Measurements from ENCODE around the gene TNFAIP2.
"Not testable (repeated sequence)": the region's sequence is repeated elsewhere in the genome, so short reads cannot be mapped to it uniquely, and the experiment has no call there.

Gene TNFAIP2

GRCh38 chr14:103155826-103156394 lies 32.6 kb downstream of the TNFAIP2 start:
- no peak for DNase-seq (ENCODE audit: low read depth in 2 of 2)

GRCh38 chr14:103156651-103157378 lies 33.6 kb downstream of the TNFAIP2 start:
- no peak for DNase-seq (ENCODE audit: low read depth in 2 of 2)

- DNase-seq (ENCODE audit: low read depth in 2 of 2), result no peak
These were observed 34.7 kb downstream of the TNFAIP2 start for GRCh38 chr14:103157969-103158368.

- DNase-seq (ENCODE audit: low read depth in 2 of 2), result no peak
These were observed 35.4 kb downstream of the TNFAIP2 start for GRCh38 chr14:103158688-103159087.

- DNase-seq (ENCODE audit: low read depth in 2 of 2), result no peak
These were observed 37.2 kb downstream of the TNFAIP2 start for GRCh38 chr14:103160321-103161053.

- DNase-seq (ENCODE audit: low read depth in 2 of 2), result no peak
These were observed 37.8 kb downstream of the TNFAIP2 start for GRCh38 chr14:103161054-103161397.

GRCh38 chr14:103163199-103163598 lies 39.9 kb downstream of the TNFAIP2 start:
- DNase-seq (ENCODE audit: low read depth in 2 of 2), result no peak

GRCh38 chr14:103164006-103164405 lies 40.7 kb downstream of the TNFAIP2 start:
- no peak for DNase-seq (ENCODE audit: low read depth in 2 of 2)

- DNase-seq (ENCODE audit: low read depth in 2 of 2), result no peak
These were observed 41.5 kb downstream of the TNFAIP2 start for GRCh38 chr14:103164779-103165178.

- DNase-seq (ENCODE audit: low read depth in 2 of 2), result no peak
These were observed 42.1 kb downstream of the TNFAIP2 start for GRCh38 chr14:103165323-103165722.

GRCh38 chr14:103169954-103170353 lies 46.7 kb downstream of the TNFAIP2 start:
- no peak for DNase-seq (ENCODE audit: low read depth in 2 of 2)

- not testable (repeated sequence) for DNase-seq (ENCODE audit: low read depth in 2 of 2)
These were observed 47.9 kb downstream of the TNFAIP2 start for GRCh38 chr14:103171206-103171605.

- DNase-seq (ENCODE audit: low read depth in 2 of 2), result no peak
These were observed 49.7 kb downstream of the TNFAIP2 start for GRCh38 chr14:103172921-103173320.

GRCh38 chr14:103173887-103174286 lies 50.6 kb downstream of the TNFAIP2 start:
- not testable (repeated sequence) for DNase-seq (ENCODE audit: low read depth in 2 of 2)

- not testable (repeated sequence) for DNase-seq (ENCODE audit: low read depth in 2 of 2)
These were observed 52.9 kb downstream of the TNFAIP2 start for GRCh38 chr14:103176176-103176575.

GRCh38 chr14:103177376-103177775 lies 54.1 kb downstream of the TNFAIP2 start:
- DNase-seq (ENCODE audit: low read depth in 2 of 2), result no peak

- DNase-seq (ENCODE audit: low read depth in 2 of 2), result no peak
These were observed 55.3 kb downstream of the TNFAIP2 start for GRCh38 chr14:103178521-103178920.

- DNase-seq (ENCODE audit: low read depth in 2 of 2), result no peak
These were observed 55.8 kb downstream of the TNFAIP2 start for GRCh38 chr14:103179094-103179493.

- DNase-seq (ENCODE audit: low read depth in 2 of 2), result no peak
These were observed 57.1 kb downstream of the TNFAIP2 start for GRCh38 chr14:103180331-103180730.

GRCh38 chr14:103184046-103184445 lies 60.8 kb downstream of the TNFAIP2 start:
- no peak for DNase-seq (ENCODE audit: low read depth in 2 of 2)

GRCh38 chr14:103185051-103186029 lies 62.1 kb downstream of the TNFAIP2 start:
- no peak for DNase-seq (ENCODE audit: low read depth in 2 of 2)
